T-cell (primary cell): Measurements from ENCODE around the gene GLIS1. TPM values are rescaled to one million over a fixed set of nuclear protein-coding genes. Genes with fewer than 3 reads are reported as not detected.
A peak's percentile ranks its signal among the peaks of the same experiment; 100 is the strongest.

Source experiments
- ATAC-seq, 4 experiments: fragments of 200-7000 bp in 3 of 4; fragments of 150-1000 bp in 1 of 4; cut with Tn5 transposase; replicated peaks in 1 of 4; 1 replicate in 3 of 4; 2 replicates in 1 of 4; pipeline ENCODE4 v1.10.0; 2021; ENCODE audit warnings: moderate library complexity in 3 of 4, mild to moderate bottlenecking in 2 of 4, moderate number of reproducible peaks in 1 of 4
- CTCF ChIA-PET, 2 donors: fragments of 300-600 bp; sonication (Branson Sonifier 250); formaldehyde crosslinking; loops; one replicate each; lab custom pipeline; 2022; ENCODE audit warnings: antibody characterized with exemption in 2 of 2; lab: Charles Lee
- POLR2A ChIA-PET, 2 donors: fragments of 300-600 bp; sonication (Branson Sonifier 250); formaldehyde crosslinking; loops; one replicate each; lab custom pipeline; 2022; ENCODE audit warnings: antibody characterized with exemption in 2 of 2; lab: Charles Lee
- DNase-seq, 35 experiments: peaks; one replicate each; pipeline versions ENCODE4 v3.0.0 to v3.0.0-alpha.2; 2013 to 2023
- H3K27ac ChIP-seq: one replicate; pipeline ENCODE4 v1.5.1; 2013; ENCODE audit warnings: low read length
- H3K27me3 ChIP-seq, 2 experiments: replicated peaks in 1 of 2; 1 replicate in 1 of 2; 2 replicates in 1 of 2; pipeline versions ENCODE4 v1.6.1 to v1.7.0; 2013; ENCODE audit warnings: low read length in 1 of 2, mixed read lengths in 1 of 2; ENCODE audit not compliant: control insufficient read depth in 2 of 2, insufficient read depth in 2 of 2; ENCODE audit errors: extremely low read depth in 1 of 2
- H3K36me3 ChIP-seq, 2 donors: 1 replicate in 1 of 2; 2 replicates in 1 of 2; pipeline versions ENCODE4 v1.6.1 to v1.7.0; 2013; ENCODE audit warnings: low read length in 1 of 2; ENCODE audit not compliant: control insufficient read depth in 2 of 2, insufficient read depth in 1 of 2; ENCODE audit errors: extremely low read depth in 1 of 2
- H3K4me1 ChIP-seq, 2 experiments: 1 replicate in 1 of 2; 2 replicates in 1 of 2; pipeline versions ENCODE4 v1.6.1 to v1.7.0; 2013; ENCODE audit warnings: low read length in 2 of 2, mixed read lengths in 1 of 2; ENCODE audit not compliant: insufficient read depth in 2 of 2, control insufficient read depth in 1 of 2; ENCODE audit errors: extremely low read depth in 1 of 2
- H3K4me3 ChIP-seq, 2 donors: 1 replicate in 1 of 2; 2 replicates in 1 of 2; pipeline versions ENCODE4 v1.5.1 to v1.7.0; 2013; ENCODE audit warnings: mild to moderate bottlenecking in 2 of 2, low read length in 1 of 2, moderate library complexity in 1 of 2; ENCODE audit not compliant: control insufficient read depth in 1 of 2; ENCODE audit errors: extremely low read depth in 1 of 2
- H3K9me3 ChIP-seq: 2 replicates; pipeline ENCODE4 v1.7.0; 2013
- H3K27ac Mint-ChIP-seq, 2 donors: one replicate each; pipeline ENCODE4 v1.8.0; 2020 to 2021; ENCODE audit warnings: mild to moderate bottlenecking in 2 of 2, mixed read lengths in 2 of 2
- H3K27me3 Mint-ChIP-seq, 2 donors: one replicate each; pipeline ENCODE4 v1.8.0; 2021 to 2022; ENCODE audit warnings: mixed read lengths in 2 of 2
- H3K36me3 Mint-ChIP-seq: one replicate; pipeline ENCODE4 v1.8.0; 2021; ENCODE audit warnings: mixed read lengths
- H3K4me1 Mint-ChIP-seq, 3 donors: one replicate each; pipeline ENCODE4 v1.8.0; 2020 to 2022; ENCODE audit warnings: mixed read lengths in 3 of 3, mild to moderate bottlenecking in 1 of 3
- H3K4me3 Mint-ChIP-seq, 3 donors: one replicate each; pipeline ENCODE4 v1.8.0; 2020 to 2022; ENCODE audit warnings: mild to moderate bottlenecking in 3 of 3, mixed read lengths in 3 of 3, moderate library complexity in 3 of 3
- H3K9me3 Mint-ChIP-seq, 3 donors: one replicate each; pipeline ENCODE4 v1.8.0; 2020 to 2022; ENCODE audit warnings: mixed read lengths in 3 of 3
- WGBS: methylation state at CpG from one replicate; pipeline ENCODE4 v1.1.5; 2013; ENCODE audit warnings: missing lambda C conversion rate; ENCODE audit not compliant: insufficient coverage; 5-methylcytosine and 5-hydroxymethylcytosine counted together
- total RNA-seq, 35 experiments: library from RNA in 6 of 35; stranded (reverse) in 6 of 35; fragments of 120-200 nt in 1 of 35; gene quantifications; one replicate each; pipeline versions ENCODE4 v1.2.1 to v1.2.4 and lab custom pipeline; 2013 to 2026

Gene GLIS1
- total RNA-seq, 5 donors from 2014 or later (not counting 1 experiment from before 2014, with no cell fraction given) = not detected

DNA sequence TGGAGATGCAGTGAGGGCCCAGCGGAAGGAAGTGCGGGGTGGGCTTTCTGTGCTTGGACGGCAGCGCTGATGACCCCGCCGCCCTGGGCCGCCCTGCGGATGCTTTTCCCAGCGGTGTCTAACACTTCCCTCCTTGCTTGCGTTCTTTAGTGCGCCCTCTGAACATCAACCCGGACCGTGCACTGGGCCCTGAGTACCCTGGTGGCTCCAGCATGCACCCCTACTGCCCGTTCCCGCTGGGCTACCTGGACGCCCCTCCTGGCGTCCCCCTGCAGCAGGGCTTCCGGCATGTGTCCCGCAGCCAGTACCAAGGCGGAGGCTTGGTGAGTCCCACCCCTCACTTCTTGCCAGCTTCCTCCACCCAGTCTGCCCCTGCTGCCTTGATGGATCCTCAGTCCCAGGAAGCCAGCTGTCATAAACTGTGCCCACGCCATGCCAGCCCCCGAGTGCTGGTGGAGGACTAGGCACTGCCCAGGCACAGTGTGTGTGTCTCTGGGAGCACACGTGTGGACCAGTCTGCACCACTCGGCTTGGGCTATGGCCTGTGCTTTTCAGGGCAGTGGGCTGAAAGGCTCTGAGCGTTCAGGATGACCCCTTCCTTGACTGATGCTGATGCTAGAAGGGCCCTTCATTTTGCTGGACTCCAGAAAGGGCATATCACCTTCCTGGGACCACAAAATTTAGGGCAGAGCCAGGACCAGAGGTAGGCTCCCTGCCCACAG, 277.5 kb downstream of the GLIS1 start:
- no peaks in the 10 kb centered on the region for H3K9me3 ChIP-seq
- Mint-ChIP-seq H3K27me3 (no peaks in the 10 kb centered on the region), H3K36me3 (no peaks in the 10 kb centered on the region), H3K27ac (no peak overlapping the region), H3K4me1 (no peaks in the 10 kb centered on the region), H3K4me3 (no peak overlapping the region), H3K9me3 (no peaks in the 10 kb centered on the region)
- ChIA-PET POLR2A (no interaction called here), CTCF (no interaction called here)
- no peak overlapping the region for H3K27ac ChIP-seq
- H3K4me1 ChIP-seq = no peaks in the 10 kb centered on the region
- no peak for ATAC-seq
- H3K4me3 ChIP-seq = no peak overlapping the region
- H3K27me3 ChIP-seq = peaks cover 0 to 3% of the 10 kb centered on the region in 2 experiments
- H3K36me3 ChIP-seq = no peaks in the 10 kb centered on the region
- 92% methylated on average over 18 of the region's 25 CpGs for WGBS
- DNase-seq = peak in 1 of 35 experiments; percentile 13

DNA sequence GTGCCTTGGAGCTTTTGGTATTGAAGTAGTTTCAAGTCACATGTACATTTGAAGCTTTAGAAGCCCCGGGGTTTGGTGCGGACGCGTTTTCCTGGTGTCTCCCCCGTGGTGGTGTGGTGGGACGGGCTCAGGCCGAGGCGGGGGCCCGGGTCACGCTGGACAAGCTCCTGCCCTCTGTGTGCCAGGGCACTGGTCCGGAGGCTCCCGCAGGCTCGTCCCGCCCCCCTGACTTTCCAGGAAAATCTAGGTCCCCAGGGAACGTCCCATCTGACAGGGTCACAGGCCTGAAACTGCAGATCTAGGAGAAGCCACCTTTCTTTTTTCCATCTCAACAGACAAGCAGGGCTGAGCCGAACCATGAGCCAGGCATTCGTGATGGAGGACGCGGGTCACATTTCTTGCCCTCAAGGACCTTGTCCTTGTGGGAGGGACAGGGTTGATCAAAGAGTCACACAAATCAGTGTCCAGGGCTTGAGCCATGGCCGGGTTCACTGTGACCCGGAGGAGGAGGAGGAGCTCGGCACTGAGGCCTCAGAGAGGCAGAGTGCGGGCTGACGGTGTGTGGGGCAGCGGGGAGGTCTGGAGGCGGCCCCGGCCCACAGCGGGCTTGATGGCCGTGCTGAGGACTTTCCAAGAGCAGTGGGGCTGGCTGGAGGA, 278.2 kb downstream of the GLIS1 start:
- H3K27ac Mint-ChIP-seq = no peak overlapping the region
- no peaks in the 10 kb centered on the region for H3K27me3 Mint-ChIP-seq
- 90% methylated on average over 23 of the region's 29 CpGs for WGBS
- H3K4me3 ChIP-seq = no peak overlapping the region
- H3K36me3 ChIP-seq = no peaks in the 10 kb centered on the region
- H3K9me3 Mint-ChIP-seq = no peaks in the 10 kb centered on the region
- ATAC-seq (no peak), DNase-seq (no peak)
- peaks cover 0 to under 1% (median 0%) of the 10 kb centered on the region in 3 donors for H3K4me1 Mint-ChIP-seq
- H3K4me1 ChIP-seq = no peaks in the 10 kb centered on the region
- no peak overlapping the region for H3K27ac ChIP-seq
- ChIA-PET CTCF (interaction anchor here in 1 of 2 donors (0.6 kb wide), 1 partner anchor 9 kb away, joined by 3 read pairs; no protein-coding TSS in a partner anchor), POLR2A (no interaction called here)
- no peak overlapping the region for H3K4me3 Mint-ChIP-seq
- peaks cover 0 to 3% of the 10 kb centered on the region in 2 experiments for H3K27me3 ChIP-seq
- no peaks in the 10 kb centered on the region for H3K9me3 ChIP-seq
- no peaks in the 10 kb centered on the region for H3K36me3 Mint-ChIP-seq

DNA sequence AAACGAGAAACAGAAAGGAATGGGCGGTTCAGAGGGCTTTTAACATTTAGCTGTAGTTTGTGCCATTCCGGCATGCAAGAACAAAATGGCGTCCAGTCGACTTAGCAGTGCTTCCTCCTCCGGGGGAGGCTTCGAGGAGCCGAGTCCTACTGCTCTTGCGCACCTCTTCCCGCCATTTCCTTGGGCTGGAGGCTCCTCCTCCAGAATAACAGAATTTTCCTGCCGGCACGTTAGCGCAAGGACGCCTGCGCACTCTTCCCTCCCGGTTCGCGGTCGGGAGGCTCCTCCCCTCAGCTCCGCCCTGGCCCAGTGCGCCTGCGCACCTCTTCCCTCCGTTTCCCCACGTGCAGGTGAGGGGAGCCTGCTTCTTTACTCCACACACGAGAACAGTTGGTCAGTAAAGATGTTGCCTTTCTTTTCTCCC, 278.7 kb downstream of the GLIS1 start:
- no peak overlapping the region for H3K4me3 Mint-ChIP-seq
- Histone ChIP-seq H3K36me3 (no peaks in the 10 kb centered on the region), H3K27me3 (peaks cover 0 to 3% of the 10 kb centered on the region in 2 experiments), H3K9me3 (no peaks in the 10 kb centered on the region), H3K4me3 (no peak overlapping the region), H3K27ac (no peak overlapping the region), H3K4me1 (no peaks in the 10 kb centered on the region)
- no peaks in the 10 kb centered on the region for H3K36me3 Mint-ChIP-seq
- H3K4me1 Mint-ChIP-seq = peaks cover 0 to 1% (median 0%) of the 10 kb centered on the region in 3 donors
- DNase-seq (no peak), ATAC-seq (no peak)
- CTCF ChIA-PET = interaction anchor here in 1 of 2 donors (0.6 kb wide), 1 partner anchor 9 kb away, joined by 3 read pairs; no protein-coding TSS in a partner anchor
- POLR2A ChIA-PET = no interaction called here
- 86% methylated on average over 16 of the region's 25 CpGs for WGBS
- no peaks in the 10 kb centered on the region for H3K27me3 Mint-ChIP-seq
- H3K27ac Mint-ChIP-seq = no peak overlapping the region
- no peaks in the 10 kb centered on the region for H3K9me3 Mint-ChIP-seq

DNA sequence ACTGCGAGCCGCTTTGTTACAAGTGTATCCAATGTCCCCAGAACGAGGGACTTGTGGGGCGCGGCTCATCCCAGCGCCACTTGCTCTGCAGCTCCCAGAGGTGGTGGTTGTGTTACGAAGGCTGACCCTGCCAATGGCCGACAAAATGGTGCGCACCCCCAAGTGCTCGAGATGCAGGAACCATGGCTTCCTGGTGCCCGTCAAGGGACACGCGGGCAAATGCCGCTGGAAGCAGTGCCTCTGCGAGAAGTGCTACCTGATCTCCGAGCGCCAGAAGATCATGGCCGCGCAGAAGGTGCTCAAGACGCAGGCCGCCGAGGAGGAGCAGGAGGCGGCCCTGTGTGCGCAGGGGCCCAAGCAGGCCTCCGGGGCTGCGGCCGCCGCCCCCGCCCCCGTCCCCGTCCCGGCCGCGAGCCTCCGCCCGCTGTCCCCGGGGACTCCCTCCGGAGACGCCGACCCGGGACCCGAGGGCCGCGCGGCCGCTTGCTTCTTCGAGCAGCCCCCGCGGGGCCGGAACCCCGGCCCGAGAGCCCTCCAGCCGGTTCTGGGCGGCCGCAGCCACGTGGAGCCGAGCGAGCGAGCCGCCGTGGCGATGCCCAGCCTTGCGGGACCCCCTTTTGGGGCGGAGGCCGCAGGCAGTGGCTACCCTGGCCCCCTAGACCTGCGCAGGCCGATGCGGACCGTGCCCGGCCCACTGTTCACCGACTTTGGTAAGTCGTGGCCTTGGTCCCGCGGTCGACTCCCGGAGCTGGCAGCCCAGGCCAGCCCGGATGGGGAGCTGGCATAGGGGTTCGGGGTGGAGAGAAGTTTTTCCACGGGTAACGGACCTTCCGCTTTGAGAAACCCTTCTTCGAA, 279.4 kb downstream of the GLIS1 start, which contains the start of gene DMRTB1:
DMRTB1 (plus strand) TSS at position 79 of the 855 bp plus-strand sequence; CDS start at position 134, 55 bp downstream.
- Histone ChIP-seq H3K9me3 (no peaks in the 10 kb centered on the region), H3K36me3 (no peaks in the 10 kb centered on the region), H3K4me1 (no peaks in the 10 kb centered on the region), H3K4me3 (no peak within 1 kb of the TSS), H3K27ac (no peak within 1 kb of the TSS), H3K27me3 (peaks cover 0 to 3% of the 10 kb centered on the region in 2 experiments)
- ATAC-seq (no peak), DNase-seq (no peak)
- Mint-ChIP-seq H3K4me1 (peaks cover 0 to 1% (median 0%) of the 10 kb centered on the region in 3 donors), H3K27ac (no peak within 1 kb of the TSS), H3K27me3 (no peaks in the 10 kb centered on the region), H3K36me3 (no peaks in the 10 kb centered on the region), H3K4me3 (no peak within 1 kb of the TSS), H3K9me3 (no peaks in the 10 kb centered on the region)
- CTCF ChIA-PET = no interaction called here
- WGBS = 95% methylated on average over 82 of the region's 82 CpGs
- POLR2A ChIA-PET = no interaction called here

GRCh38 chr1:53458634-53459033, 280.3 kb downstream of the GLIS1 start:
- CTCF ChIA-PET = no interaction called here
- no CpG with 5 or more reads among the region's 3 CpGs for WGBS
- ATAC-seq = no peak

More at GRCh38 chr1:53458634-53459033, 280.3 kb downstream of the GLIS1 start:
- no peak for DNase-seq
- Mint-ChIP-seq H3K4me3 (no peak overlapping the region), H3K27ac (no peak overlapping the region), H3K9me3 (no peaks in the 10 kb centered on the region), H3K4me1 (peaks cover 0 to 1% (median 0%) of the 10 kb centered on the region in 3 donors), H3K27me3 (peaks cover 0 to 5% of the 10 kb centered on the region in 2 donors), H3K36me3 (no peaks in the 10 kb centered on the region)
- H3K4me1 ChIP-seq = no peaks in the 10 kb centered on the region
- H3K36me3 ChIP-seq = no peaks in the 10 kb centered on the region
- H3K9me3 ChIP-seq = no peaks in the 10 kb centered on the region
- POLR2A ChIA-PET = interaction anchor here in 1 of 2 donors (0.6 kb wide), 1 partner anchor 1004 kb away, joined by 3 read pairs; no protein-coding TSS in a partner anchor
- peaks cover 0 to 3% of the 10 kb centered on the region in 2 experiments for H3K27me3 ChIP-seq
- H3K4me3 ChIP-seq = no peak overlapping the region
- H3K27ac ChIP-seq = no peak overlapping the region
